Mesothelial cell of epicardium (in vitro differentiated cells): Measurements from ENCODE around the gene RBPJL. TPM values are rescaled to one million over a fixed set of nuclear protein-coding genes. Genes with fewer than 3 reads are reported as not detected.

ENCODE experiments used
- DNase-seq, 2 experiments: peaks; one replicate each; pipeline ENCODE4 v3.0.0; 2021; ENCODE audit warnings: low spot score in 2 of 2; ENCODE audit not compliant: unreplicated experiment in 2 of 2
- H3K27ac Mint-ChIP-seq: 2 replicates; pipeline ENCODE4 v1.8.0; 2021; ENCODE audit warnings: mixed read lengths
- H3K27me3 Mint-ChIP-seq: 2 replicates; pipeline ENCODE4 v1.8.0; 2021; ENCODE audit warnings: low read depth, mixed read lengths
- H3K36me3 Mint-ChIP-seq: 2 replicates; pipeline ENCODE4 v1.8.0; 2021; ENCODE audit warnings: mixed read lengths
- H3K4me1 Mint-ChIP-seq: 2 replicates; pipeline ENCODE4 v1.8.0; 2021; ENCODE audit warnings: mixed read lengths
- H3K4me3 Mint-ChIP-seq: 2 replicates; pipeline ENCODE4 v1.8.0; 2021; ENCODE audit warnings: mild to moderate bottlenecking, moderate library complexity, mixed read lengths
- H3K9me3 Mint-ChIP-seq: 2 replicates; pipeline ENCODE4 v1.8.0; 2021; ENCODE audit warnings: mixed read lengths
- total RNA-seq: library from RNA; stranded (reverse); gene quantifications from 3 replicates; pipeline ENCODE4 v1.2.1, GENCODE V29; 2021
- TF ChIP-seq, protein P1 (sequence below): fragments of 200-600 bp; sonication (generic); IDR thresholded peaks from one replicate; pipeline ENCODE4 v1.5.0; 2021; ENCODE audit warnings: antibody characterized with exemption; ENCODE audit not compliant: unreplicated experiment

RBPJL gene
- total RNA-seq, 1 donor from 2014 or later: not detected

GRCh38 chr20:45263556-45264266 lies 42.9 kb upstream of the RBPJL start:
- Mint-ChIP-seq H3K36me3 (no peaks in the 10 kb centered on the region), H3K27ac (no peak overlapping the region), H3K9me3 (no peaks in the 10 kb centered on the region), H3K4me3 (no peak overlapping the region), H3K27me3 (peaks cover 55% of the 10 kb centered on the region), H3K4me1 (no peaks in the 10 kb centered on the region)
- TF ChIP-seq, protein P1, sequence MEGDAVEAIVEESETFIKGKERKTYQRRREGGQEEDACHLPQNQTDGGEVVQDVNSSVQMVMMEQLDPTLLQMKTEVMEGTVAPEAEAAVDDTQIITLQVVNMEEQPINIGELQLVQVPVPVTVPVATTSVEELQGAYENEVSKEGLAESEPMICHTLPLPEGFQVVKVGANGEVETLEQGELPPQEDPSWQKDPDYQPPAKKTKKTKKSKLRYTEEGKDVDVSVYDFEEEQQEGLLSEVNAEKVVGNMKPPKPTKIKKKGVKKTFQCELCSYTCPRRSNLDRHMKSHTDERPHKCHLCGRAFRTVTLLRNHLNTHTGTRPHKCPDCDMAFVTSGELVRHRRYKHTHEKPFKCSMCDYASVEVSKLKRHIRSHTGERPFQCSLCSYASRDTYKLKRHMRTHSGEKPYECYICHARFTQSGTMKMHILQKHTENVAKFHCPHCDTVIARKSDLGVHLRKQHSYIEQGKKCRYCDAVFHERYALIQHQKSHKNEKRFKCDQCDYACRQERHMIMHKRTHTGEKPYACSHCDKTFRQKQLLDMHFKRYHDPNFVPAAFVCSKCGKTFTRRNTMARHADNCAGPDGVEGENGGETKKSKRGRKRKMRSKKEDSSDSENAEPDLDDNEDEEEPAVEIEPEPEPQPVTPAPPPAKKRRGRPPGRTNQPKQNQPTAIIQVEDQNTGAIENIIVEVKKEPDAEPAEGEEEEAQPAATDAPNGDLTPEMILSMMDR: no peak
- DNase-seq: no peak

DNA sequence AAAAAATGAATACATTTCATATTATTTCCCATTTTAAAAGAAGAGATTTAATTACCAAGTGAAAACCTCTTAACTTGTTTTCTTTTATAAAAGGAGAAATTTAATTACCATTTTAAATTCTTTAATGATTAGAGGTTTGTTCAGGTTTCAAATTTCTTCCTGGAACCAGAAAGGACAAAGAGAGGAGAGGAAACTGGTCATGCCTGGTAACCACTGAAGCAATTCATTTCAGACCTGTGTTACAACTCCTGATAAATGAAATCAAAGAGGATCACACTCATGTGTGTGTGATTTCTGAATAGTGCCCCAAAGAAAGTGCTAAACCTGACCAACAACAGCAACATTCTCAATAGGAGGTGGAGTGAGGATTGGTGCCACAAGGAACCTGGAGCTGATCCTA lies 39.7 kb upstream of the RBPJL start:
- Mint-ChIP-seq H3K27ac (no peak overlapping the region), H3K9me3 (no peaks in the 10 kb centered on the region), H3K27me3 (peaks cover 47% of the 10 kb centered on the region), H3K4me3 (no peak overlapping the region), H3K36me3 (no peaks in the 10 kb centered on the region), H3K4me1 (no peaks in the 10 kb centered on the region)
- TF ChIP-seq, protein P1: no peak
- no peak for DNase-seq

GRCh38 chr20:45268531-45268930 lies 38.1 kb upstream of the RBPJL start:
- Mint-ChIP-seq H3K9me3 (no peaks in the 10 kb centered on the region), H3K4me1 (no peaks in the 10 kb centered on the region), H3K27me3 (peaks cover 41% of the 10 kb centered on the region), H3K4me3 (no peak overlapping the region), H3K36me3 (no peaks in the 10 kb centered on the region), H3K27ac (no peak overlapping the region)
- TF ChIP-seq, protein P1: no peak
- DNase-seq: no peak

DNA sequence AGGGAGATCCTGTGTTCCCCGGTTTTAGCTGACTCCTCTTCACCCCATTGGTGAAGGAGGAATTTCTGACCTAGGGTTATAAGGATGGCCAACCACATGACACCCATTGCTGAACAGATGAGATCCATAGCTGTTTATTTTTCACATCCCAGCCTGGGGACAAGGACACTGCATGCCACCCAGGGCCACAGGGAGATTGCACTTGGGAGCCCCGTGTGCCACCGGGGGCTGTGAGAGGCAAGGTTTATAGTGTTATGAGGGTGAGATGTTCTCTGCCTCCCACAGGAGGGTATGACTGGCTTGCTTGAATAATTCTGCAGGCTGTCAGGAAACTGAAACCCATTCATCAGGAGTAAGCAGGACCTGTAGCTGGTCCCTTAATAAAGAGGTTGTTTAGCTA lies 37.6 kb upstream of the RBPJL start:
- Mint-ChIP-seq H3K4me1 (no peaks in the 10 kb centered on the region), H3K27ac (no peak overlapping the region), H3K27me3 (peaks cover 45% of the 10 kb centered on the region), H3K9me3 (no peaks in the 10 kb centered on the region), H3K36me3 (no peaks in the 10 kb centered on the region), H3K4me3 (no peak overlapping the region)
- TF ChIP-seq, protein P1: no peak
- no peak for DNase-seq

DNA sequence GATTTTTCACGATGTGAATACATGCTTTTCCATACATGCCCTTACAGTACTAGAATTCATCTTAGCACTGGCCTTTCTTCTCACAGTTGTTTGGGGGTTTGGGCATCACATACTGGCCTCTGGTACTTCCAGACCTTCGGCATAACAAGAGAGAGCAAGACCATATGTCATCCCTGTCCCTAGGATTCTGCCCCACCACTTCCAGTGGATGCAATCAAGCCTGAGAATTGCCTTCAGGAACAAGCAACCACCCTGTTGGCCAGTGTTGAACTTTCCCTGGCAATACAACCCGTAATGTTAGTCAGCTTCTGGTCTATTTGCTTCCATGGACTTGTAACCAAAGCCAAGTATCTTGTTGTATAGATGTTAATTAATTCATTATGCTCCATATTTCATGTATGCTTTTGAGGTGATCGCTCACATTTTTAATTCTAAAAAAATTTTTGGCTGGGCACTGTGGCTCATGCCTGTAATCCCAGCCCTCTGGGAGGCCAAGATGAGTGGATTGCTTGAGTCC lies 36.8 kb upstream of the RBPJL start:
- no peak overlapping the region for H3K4me3 Mint-ChIP-seq
- peaks cover 46% of the 10 kb centered on the region for H3K27me3 Mint-ChIP-seq
- no peak for DNase-seq
- TF ChIP-seq, protein P1: no peak
- H3K27ac Mint-ChIP-seq: no peak overlapping the region
- H3K36me3 Mint-ChIP-seq: no peaks in the 10 kb centered on the region
- no peaks in the 10 kb centered on the region for H3K9me3 Mint-ChIP-seq
- H3K4me1 Mint-ChIP-seq: no peaks in the 10 kb centered on the region
